ENCODE data around the gene SMTNL2.

SMTNL2 gene

DNA sequence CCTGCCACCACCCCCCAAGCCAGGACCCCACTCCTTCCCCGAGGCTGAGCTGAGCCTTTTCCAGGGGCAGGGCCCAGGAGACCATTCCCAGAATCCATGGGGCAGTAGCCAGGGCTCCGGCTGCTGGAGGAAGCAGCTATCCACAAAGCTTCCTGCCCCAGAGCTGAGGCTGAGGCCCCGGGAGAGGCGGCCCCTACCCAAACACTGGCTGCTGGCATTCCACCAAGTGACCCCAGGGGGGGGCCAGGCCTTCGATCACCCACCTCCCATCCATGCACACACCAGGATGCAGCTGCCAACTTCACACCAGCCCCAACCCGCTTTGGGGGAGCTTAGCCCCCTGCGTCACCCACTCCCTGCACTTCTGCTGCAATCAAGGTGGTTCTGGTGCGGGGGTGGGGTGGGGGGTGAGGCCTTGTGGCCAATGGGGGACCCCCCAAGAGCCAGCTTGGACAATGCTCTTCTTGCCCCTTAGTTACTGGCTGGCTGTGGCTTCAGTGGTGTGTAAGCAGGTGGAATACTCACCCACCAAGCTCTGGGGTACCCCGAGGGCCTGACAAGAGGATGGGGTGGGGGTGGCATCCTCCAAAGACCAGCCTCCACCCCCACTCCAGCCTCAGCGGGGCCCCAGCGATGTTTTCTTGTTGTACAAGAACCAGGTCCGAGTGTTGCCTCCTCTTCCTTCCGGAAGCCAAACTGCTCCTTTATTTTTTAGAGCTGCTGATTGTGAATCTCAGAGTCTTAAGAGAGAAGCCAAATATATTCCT is 45.9 kb upstream of the SMTNL2 start:
- DNase-seq (ENCODE audit: insufficient read length, low spot score) (no peak), FAIRE-seq (no peak)
- TF ChIP-seq, protein P1, sequence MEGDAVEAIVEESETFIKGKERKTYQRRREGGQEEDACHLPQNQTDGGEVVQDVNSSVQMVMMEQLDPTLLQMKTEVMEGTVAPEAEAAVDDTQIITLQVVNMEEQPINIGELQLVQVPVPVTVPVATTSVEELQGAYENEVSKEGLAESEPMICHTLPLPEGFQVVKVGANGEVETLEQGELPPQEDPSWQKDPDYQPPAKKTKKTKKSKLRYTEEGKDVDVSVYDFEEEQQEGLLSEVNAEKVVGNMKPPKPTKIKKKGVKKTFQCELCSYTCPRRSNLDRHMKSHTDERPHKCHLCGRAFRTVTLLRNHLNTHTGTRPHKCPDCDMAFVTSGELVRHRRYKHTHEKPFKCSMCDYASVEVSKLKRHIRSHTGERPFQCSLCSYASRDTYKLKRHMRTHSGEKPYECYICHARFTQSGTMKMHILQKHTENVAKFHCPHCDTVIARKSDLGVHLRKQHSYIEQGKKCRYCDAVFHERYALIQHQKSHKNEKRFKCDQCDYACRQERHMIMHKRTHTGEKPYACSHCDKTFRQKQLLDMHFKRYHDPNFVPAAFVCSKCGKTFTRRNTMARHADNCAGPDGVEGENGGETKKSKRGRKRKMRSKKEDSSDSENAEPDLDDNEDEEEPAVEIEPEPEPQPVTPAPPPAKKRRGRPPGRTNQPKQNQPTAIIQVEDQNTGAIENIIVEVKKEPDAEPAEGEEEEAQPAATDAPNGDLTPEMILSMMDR (IDR thresholded peaks at IDR 0.05; ENCODE audit: insufficient read depth, missing control alignments), result no peak

DNA sequence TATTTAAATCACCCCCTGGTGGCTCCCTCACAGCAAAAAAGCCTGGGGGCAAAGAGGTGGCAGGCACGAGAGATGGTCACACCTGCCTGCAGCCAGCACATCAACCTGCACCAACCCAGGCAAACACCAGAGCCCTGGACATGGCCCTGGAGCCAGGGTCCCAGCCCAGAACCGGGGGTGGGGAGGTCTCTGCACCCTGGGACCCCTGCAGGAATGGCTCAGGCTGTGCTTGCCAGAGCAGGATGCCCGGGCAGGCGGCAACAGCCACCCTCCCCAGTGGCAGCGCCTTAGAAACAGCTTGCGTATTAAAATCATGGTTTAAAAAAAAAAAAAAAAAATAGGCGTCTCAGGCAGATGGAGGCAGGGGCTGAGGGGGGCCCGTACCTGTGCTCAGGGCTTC is 45.3 kb upstream of the SMTNL2 start:
- TF ChIP-seq, protein P1 (IDR thresholded peaks at IDR 0.05; ENCODE audit: insufficient read depth, missing control alignments), result no peak
- no peak for DNase-seq (ENCODE audit: insufficient read length, low spot score)
- no peak for FAIRE-seq

DNA sequence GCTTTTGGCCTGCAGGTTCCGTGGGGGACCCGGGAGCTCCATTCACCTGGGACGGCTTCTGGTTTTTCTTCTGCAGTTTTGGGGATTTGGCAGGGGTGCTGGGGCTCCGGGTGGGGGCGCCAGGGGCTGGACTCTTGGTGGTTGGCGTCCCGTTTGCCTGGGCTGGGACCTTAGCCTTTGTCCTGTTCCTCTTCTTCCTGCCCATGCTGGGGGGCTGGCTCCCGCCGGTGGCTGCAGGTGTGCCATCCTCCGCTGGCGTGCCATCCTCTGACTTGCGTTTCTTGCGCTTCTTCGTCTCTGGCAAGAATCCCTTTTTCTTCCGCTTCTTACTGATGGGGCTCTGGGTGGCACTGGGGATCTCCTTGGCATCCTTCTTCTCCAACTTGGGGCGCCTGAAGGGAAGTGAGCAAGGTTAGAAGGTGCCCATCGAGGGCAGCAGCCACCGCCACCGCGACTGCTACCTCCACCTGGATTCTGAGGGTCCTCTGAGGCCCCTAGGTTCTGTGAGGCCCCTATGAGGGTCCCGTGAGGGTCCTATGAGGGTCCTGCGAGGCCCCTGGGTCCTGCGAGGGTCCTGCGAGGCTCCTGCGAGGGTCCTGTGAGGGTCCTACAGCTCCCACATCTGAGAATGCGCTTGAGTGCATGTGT is 44.6 kb upstream of the SMTNL2 start:
- FAIRE-seq, result no peak

DNA sequence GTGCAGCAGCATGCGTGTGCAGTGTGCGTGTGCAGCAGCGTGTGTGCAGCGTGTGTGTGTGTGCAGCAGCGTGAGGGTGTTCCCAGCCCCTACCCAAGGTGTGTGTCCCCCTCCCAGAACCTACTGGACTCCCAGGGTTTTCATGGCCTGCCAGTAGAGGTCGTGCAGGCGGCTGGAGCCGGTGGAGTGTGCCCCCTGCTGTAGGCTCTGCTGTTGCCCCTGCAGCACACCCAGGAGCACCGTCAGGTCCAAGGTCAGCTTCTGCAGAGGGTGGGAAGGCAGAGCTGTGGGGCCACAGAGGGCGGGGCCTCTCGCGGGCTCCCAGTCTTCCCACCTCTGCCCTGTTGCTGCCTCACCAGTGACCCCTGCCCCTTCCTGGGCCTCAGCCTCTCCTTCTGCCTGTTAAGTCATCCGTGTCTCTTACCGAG is 44.1 kb upstream of the SMTNL2 start:
- TF ChIP-seq, protein P1 (IDR thresholded peaks at IDR 0.05; ENCODE audit: insufficient read depth, missing control alignments), result no peak
- DNase-seq (ENCODE audit: insufficient read length, low spot score) (no peak), FAIRE-seq (no peak)

More for the DNA sequence above, 44.6 kb upstream of the SMTNL2 start:
- no peak for DNase-seq (ENCODE audit: insufficient read length, low spot score)
- TF ChIP-seq, protein P1 (IDR thresholded peaks at IDR 0.05; ENCODE audit: insufficient read depth, missing control alignments), result no peak

DNA sequence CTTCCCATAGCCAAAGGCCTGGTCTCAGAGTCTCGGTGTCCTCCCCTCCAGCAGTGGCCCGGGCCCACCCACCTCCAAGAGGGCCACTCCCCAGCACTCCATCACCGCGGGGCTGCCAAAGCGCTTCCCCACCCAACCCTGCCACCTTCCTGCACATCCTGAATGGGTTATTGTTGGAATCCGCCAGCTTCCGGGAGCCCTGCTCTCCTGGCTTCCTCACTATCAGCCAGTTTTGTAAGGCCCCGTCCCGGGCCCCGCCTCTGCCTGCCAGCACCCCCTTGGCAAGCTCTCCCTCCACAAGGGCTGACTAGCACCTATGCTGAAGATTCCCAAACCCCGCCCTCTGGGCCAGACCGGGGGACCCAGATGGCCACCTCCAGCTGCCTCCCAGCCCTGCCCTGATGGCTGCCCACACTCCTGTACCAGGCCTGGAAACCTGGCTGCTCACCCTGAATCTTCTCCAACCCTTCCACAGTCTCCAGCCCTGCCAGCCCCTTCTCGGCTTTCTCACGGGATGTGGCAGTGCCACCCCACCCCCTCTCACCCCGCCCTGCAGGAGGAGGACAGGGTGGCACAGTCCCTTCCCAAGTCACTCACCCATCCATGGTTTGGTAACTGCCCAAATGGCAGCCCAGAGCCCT is 43.5 kb upstream of the SMTNL2 start:
- DNase-seq (ENCODE audit: insufficient read length, low spot score) (no peak), FAIRE-seq (no peak)
- TF ChIP-seq, protein P1 (IDR thresholded peaks at IDR 0.05; ENCODE audit: insufficient read depth, missing control alignments), result no peak

DNA sequence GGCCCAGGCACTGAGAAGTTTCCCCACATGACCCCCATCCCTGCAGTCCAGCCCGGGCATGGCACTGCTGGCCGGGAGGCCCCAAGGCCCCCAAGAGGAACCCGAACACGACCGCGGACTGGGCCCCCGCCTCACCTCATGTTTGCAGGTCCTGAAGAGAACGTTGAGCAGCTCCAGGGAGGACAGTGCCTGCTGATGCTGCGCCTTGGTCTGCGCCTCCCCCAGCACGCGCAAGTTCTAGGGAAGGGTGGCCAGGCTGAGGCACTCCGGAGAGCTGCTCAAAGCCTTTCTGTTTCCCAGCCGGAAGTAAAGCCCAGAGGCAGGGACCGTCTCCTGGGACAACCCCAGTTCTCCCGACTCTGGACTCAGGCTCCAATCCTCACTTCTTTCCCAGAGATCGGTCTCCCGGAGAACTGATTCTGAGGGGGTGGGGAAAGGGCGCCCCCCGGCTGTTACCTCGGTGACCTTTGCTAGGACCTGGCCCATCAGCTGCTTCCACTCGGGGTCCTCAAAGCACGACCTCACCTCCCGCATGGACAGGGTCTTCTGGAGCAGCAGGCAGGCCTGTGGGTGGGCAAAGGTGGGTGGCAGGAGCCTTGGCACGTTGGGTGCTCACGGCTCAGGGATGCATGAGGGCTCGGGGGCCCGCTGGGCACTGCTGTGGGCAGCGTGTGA is 42.9 kb upstream of the SMTNL2 start:
- FAIRE-seq (no peak), DNase-seq (ENCODE audit: insufficient read length, low spot score) (no peak)
- TF ChIP-seq, protein P1 (IDR thresholded peaks at IDR 0.05; ENCODE audit: insufficient read depth, missing control alignments), result no peak
